Fibroblast of mammary gland (primary cell): ENCODE results near the gene APOB.

Experiments used
- DNase-seq: peaks from one replicate; pipeline ENCODE4 v3.0.0-alpha.2; 2010; ENCODE audit warnings: low read depth
- H3K4me3 ChIP-seq: 2 replicates; pipeline ENCODE4 v1.5.1; 2011; ENCODE audit warnings: low read depth, mild to moderate bottlenecking, low read length, moderate library complexity; ENCODE audit not compliant: control insufficient read depth
- TF ChIP-seq, protein P1 (sequence below): conservative IDR thresholded peaks from 2 replicates; pipeline ENCODE4 v1.5.1; 2011; ENCODE audit warnings: low read depth, low read length, inconsistent platforms; ENCODE audit not compliant: control insufficient read depth, insufficient read depth

The APOB gene

DNA sequence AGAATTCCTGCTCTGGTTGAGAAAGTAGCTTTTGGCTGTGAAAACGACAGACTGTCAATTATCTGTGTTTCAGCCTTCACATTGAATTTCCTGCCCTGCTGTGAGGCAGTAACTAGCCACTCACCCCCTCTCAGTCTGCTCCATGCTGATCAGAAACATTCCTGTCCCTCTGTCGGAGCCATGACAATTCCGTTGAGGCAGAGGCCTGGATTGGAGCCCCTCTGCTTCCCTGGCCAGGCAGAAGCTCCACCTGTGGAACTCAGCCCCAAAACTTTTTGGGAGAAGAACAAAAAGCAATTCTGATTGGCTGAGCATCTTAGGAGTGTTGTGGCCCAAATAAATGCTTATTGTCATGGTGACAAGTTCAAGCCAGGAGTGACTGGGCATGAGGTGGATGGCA is 60.0 kb downstream of the APOB start:
- TF ChIP-seq, protein P1, sequence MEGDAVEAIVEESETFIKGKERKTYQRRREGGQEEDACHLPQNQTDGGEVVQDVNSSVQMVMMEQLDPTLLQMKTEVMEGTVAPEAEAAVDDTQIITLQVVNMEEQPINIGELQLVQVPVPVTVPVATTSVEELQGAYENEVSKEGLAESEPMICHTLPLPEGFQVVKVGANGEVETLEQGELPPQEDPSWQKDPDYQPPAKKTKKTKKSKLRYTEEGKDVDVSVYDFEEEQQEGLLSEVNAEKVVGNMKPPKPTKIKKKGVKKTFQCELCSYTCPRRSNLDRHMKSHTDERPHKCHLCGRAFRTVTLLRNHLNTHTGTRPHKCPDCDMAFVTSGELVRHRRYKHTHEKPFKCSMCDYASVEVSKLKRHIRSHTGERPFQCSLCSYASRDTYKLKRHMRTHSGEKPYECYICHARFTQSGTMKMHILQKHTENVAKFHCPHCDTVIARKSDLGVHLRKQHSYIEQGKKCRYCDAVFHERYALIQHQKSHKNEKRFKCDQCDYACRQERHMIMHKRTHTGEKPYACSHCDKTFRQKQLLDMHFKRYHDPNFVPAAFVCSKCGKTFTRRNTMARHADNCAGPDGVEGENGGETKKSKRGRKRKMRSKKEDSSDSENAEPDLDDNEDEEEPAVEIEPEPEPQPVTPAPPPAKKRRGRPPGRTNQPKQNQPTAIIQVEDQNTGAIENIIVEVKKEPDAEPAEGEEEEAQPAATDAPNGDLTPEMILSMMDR: no peak
- no peak for DNase-seq
- H3K4me3 ChIP-seq: no peak overlapping the region

DNA sequence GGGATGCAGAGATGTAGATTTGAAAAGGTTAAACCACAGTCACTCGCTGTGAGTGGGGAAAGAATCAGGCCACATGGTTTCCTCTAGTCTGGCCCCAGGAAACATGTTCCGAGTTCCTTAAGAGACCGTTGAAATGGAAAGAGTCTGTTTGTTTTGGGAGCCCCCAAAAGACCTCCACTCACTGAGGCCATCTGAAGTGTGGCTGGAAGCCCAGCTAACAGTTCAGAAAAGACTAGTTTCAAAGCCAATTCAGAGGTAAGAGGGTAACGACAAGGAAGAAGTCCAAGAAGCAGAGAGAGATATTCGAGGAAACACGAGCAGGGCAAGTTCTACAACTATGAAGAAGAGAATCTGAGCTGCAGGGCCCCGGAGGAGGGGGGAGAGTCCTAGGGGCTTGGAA is 61.0 kb downstream of the APOB start:
- DNase-seq: no peak
- H3K4me3 ChIP-seq: no peak overlapping the region
- TF ChIP-seq, protein P1: no peak

DNA sequence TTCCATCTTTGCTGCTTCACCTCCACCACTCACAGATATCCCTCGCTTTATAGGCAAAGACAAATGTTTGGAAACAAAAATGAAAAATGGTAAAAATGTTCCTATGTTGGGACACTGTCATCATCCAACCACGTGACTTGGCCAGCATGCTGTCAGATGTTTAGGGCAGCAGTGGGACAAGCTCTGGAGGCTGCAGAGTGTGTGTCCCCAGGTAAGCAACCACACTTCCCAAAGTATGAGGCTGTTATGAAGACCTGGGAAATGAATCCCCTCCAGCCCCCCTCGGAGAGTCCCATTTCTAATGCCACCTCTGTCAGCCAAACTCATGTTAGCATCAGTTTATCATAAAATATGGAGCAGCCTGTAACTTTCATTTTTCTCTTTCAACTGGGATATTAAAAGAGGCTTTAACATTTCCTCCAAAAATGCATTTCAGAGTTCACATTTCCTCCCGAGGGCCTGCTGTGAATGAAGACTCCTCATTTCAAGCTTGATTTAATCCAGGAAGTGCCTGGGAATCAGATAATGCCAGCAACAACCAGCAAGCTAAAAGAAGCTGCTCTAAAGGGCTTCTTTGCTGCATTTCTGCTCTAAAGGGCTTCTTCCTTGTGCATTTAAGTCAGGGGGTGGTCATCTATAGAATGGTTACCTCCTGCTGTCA is 66.2 kb downstream of the APOB start:
- no peak overlapping the region for H3K4me3 ChIP-seq
- TF ChIP-seq, protein P1: no peak
- DNase-seq: no peak

DNA sequence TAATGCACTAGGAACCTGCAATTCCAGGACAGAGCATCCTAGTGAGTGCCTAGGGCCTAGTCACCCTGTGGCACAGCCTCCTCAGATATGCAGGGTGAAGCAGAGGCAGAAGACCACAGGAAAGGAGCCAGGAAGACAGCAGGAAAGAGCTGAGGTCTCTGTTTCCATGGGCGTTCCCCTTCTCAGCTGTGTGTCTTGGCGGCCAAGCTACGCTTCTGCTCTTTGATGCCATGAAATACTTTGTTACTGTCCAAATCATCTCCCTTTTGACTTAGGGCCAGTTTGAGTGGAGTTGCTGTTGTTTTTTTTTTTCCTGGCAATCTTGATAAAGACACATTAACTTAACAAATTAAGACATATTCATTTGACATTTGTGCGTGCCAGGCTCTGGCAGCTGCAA is 67.3 kb downstream of the APOB start:
- TF ChIP-seq, protein P1: no peak
- H3K4me3 ChIP-seq: no peak overlapping the region
- no peak for DNase-seq

DNA sequence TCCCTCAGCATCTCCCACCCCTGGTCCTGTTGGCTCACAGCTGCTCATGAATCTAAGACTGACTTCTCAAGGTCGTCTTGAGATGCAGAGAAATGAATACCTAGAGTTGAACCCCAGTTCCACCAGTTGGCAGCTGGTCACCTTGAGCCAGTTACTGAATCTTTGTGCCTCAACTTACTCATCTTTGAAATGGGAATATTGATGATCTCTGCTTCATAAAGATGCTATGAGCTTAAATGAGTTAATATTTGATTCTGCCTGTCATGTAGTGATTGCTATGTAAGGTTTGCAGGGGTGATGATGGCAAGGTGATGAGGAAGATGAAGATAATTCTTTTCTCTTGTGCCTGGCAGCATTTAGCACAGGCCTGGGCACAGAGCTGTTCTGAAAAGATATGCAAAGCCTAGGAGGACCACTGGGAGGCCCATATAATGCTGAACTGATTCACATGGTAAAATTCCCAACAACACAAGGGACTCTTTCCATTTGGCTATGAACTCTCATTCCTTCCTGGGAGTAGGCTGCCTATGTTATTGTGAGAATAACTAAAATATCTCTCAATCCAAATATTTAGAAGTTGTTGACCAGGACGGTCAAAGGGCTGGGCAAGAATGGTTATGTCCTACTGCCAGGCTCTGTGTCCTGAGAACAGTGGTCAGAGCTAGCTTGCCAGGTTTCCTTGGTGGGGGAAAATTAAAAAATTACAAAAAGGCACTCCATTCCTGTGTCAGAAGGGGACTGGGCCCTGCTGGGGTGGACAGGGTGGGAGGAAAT is 70.9 kb downstream of the APOB start:
- no peak for DNase-seq
- no peak overlapping the region for H3K4me3 ChIP-seq
- TF ChIP-seq, protein P1: no peak

DNA sequence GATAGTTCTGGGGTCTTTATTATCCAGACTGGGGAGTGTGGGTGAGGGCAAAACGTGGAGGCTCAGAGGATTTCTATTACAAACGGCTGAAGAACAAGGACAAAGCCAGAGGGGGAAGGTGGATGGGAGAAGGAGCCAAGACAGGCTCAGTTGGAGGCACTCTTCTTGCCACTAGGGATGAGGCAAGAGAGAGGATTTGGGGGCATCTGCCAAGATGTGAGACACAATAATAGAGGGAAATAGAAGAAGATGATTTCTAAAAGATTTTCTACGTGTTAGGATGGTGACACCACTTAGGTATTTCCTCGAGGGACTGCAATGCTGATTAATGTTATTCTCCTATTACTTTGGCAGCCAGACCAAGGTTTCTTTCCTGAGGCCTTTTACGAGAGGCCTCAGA is 71.8 kb downstream of the APOB start:
- no peak for DNase-seq
- no peak overlapping the region for H3K4me3 ChIP-seq
- TF ChIP-seq, protein P1: no peak
